GM04503 (cell line): ENCODE results near the gene GDI1.

Source experiments
- DNase-seq: peaks from one replicate; pipeline ENCODE4 v3.0.0-alpha.2; 2012; ENCODE audit warnings: low read depth

GDI1 gene

DNA sequence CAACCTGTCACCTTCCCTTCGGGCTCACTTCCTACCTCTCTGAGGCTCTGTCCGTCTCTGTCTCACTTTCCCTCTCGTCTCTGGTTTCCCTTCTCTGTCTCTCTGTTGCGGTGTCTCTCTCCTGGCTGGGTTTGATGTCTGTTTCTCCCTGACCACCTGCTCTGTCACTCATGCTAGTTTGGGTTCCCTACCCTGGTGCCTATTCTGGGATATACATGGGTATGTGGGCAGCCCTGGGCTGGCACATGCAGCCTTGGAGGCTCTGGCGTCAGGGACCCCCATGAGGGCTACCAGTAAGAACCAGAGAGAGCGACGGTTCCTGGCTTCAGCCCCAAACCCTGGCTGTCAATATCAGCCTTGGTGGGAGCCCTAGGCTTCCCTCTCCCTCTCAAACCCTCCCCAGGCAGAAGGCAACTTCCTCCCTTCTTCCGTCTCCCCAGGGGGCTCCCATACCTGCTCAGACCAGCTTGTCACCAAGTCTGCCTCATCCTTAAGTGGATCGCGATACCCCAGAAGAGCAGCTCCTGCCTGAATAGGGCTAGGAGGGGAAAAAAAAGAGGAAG is 28.2 kb upstream of the GDI1 start:
- DNase-seq = no peak

DNA sequence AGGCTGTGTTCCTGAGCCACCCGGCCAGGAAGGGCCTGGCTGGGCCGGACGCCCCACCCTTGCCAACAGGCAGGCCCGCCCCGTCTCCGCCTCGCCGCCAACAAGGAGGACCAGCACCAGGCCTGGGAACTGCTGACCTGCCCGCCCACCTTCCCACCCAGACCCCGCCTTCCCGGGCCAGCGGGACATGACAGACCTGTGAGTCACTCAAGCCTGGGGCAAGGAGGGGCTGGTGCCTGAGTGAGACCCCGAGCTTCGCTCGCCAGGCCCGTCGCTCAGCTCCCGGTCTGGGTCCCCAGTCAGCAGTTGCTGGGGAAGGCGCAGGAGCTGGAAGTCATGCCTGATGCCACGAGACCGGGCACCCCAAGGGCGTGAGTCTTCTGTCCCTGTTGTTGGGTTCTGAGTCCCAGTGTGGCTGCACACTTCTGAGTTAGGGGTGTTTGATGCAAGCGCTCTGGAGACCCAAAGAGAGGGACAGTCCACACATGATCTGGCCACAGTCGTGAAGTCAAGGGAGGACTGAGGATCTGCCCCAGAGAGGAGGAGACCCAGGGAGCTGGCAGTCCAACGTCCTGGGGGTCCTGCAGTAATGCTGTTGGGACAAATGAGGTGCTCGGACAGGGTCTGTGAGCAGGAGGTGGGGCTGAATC is 27.6 kb upstream of the GDI1 start, which contains the start of gene DNASE1L1:
Gene DNASE1L1, minus strand, starts transcription at position 33 of the 650 bp plus-strand sequence. CDS start 3,686 bp downstream, outside the sequence.
- DNase-seq = no peak

DNA sequence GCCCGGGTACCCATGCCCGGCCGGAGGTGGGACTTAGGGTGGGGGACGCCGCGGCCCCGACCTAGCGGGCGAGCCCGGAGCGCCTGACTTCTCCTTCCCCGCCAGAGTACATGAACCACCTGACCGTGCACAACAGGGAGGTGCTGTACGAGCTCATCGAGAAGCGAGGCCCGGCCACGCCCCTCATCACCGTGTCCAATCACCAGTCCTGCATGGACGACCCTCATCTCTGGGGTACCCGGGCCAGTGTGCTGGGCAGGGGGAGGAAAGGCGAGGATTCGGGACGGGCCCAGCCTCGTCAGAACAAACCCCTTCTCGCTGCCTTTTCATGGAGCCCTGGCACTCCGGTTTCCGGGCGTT is 25.0 kb upstream of the GDI1 start:
- no peak for DNase-seq

DNA sequence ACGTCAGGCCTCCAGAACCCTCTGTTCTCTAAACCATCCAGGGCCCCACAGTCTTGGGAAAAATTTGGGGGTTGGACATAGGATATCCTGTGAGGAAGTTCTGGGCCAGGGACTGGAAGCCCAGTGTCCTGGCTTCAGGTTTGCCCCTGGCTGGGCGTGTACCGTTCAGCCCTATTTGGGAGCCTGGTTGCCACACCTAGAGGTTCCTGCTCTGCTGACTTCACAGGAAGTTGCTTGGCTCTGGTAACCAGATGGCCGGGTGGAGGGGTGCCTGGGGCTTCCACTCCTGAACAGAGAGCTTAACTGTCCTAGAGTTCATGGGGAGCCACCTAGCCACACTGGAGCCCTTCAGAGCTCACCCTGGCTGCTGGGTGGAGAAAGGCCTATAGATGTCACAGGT is 24.5 kb upstream of the GDI1 start:
- no peak for DNase-seq

DNA sequence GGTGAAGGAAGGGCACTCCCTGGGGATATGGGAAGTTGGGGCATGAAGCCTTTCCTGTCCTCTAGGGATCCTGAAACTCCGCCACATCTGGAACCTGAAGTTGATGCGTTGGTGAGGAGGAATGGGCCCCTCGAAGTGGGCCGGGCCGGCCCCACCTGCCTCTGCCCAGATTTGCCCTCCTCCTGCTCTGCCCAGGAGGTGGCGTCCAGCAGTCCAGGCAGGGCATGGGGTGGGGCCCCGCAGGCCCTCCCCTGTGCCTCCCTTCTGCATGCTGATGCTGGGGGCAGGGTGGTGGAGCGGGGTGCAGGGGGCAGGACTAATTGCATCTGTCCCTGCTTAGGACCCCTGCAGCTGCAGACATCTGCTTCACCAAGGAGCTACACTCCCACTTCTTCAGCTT is 23.8 kb upstream of the GDI1 start:
- DNase-seq = no peak

DNA sequence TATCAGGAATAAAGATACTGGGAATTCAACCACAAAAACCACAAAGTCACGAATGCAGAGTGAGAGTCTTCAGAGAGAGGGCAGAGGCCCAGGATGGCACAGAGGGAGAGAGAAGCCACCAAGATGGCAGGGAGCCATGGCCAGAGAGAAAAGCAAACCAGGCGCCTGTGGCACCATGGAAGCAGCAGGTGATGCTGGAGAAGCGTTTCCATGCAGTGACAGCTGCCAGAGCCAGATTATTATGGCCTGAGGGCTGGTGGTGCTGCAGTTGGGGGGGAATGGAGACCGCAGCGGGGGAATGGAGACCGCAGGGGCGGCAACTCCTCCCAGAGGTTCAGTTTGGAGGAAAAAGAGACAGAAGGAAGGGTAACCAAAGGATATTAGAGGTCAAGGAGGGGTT is 19.8 kb upstream of the GDI1 start:
- DNase-seq = no peak

DNA sequence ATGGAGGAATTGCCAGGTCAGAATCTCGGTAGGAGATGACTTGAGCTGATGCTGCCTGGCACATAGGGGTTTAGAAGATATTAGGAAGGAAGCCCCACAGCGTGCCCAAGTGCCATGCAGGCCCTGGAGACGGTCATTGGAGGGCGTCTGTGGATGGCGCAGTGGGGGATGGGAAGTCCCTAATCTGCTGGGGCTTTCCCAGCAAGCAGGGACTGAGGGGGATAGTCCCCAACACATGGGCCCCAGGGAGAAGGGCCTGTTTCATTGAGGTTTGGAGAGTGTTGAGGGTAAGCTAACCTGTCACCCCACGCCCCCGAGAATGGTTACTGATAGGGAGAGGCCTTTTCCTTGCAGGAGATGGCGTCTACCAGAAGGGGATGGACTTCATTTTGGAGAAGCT is 17.8 kb upstream of the GDI1 start:
- no peak for DNase-seq

DNA sequence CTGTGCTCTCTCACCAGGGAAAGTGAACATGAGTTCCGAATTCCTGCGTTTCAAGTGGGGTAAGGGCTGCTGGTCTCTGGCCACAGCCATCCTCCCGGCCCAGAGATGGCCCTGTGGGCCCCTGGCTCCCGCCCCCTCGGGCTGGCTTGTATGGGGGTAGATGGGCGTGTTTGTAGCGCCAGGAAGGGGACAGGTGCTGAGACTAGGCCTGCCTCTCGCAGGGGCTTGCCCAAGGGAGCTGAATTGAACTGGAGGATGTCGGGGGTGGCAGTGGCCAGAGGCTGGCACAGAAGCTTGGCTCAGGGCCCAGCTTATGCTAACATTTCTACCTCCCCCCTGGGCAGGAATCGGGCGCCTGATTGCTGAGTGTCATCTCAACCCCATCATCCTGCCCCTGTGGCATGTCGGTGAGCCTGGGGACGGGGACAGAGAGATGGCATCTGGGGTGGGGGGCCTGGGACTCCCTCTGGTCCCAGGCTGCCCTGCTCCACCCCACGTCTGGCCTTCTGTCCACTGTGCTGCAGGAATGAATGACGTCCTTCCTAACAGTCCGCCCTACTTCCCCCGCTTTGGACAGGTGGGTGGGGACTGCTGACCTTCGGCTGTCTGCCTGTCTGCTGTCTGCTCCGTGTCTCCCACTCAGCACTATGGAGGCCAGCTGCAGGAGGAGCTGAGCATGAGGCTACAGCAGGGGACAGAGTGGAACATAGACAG is 17.1 kb upstream of the GDI1 start:
- no peak for DNase-seq

DNA sequence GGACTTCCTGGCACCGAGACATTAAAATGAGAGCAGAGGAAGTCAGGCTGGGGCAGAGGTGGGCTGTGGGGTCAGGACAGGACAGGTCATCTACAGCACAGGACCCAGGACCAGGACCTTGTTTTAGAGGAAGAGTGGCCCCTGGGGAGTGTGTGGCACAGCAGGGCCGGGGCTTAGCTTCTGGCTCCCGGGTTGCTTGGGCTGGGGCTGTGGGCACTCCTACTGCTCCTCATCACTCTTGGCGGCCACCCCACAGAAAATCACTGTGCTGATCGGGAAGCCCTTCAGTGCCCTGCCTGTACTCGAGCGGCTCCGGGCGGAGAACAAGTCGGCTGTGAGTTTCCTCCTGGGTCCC is 16.6 kb upstream of the GDI1 start:
- DNase-seq = no peak

DNA sequence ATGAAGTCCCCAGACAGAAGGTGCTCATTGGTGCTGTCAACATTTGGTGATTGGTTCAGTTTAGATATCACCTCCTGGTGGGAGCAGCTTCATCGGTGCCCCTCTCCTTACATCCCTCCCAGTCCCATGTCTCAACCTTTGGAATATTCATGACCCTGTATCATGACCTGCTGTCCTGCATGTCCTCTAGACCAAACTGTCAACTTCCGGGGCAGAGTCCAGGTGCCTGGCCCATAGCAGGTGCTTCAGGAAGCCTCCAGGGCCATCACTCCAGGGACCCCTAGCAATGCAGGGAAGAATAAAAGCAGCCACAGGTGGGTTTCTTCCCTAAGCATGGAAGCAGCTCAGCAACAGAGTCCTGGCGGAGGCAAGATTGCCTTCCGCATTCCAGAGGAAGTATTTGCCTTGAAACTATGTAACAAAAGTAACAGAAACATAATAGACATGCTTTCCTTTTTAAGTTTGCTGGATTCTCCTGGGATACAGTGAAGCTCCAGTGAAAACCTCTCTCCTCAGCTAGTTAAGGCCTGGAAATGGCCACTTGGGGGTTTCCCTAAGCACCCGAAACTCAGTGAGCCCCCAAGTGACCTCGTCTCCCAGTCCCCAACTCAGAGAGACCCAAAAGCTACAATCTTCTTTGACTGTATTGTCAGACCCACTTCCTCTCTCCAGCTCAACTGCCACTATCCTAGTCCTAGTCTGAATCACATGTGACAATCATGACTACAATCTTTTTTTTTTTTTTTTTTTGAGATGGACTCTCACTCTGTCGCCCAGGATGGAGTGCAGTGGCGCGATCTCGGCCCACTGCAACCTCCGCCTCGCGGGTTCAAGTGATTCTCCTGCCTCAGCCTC is 9.8 kb upstream of the GDI1 start:
- no peak for DNase-seq

DNA sequence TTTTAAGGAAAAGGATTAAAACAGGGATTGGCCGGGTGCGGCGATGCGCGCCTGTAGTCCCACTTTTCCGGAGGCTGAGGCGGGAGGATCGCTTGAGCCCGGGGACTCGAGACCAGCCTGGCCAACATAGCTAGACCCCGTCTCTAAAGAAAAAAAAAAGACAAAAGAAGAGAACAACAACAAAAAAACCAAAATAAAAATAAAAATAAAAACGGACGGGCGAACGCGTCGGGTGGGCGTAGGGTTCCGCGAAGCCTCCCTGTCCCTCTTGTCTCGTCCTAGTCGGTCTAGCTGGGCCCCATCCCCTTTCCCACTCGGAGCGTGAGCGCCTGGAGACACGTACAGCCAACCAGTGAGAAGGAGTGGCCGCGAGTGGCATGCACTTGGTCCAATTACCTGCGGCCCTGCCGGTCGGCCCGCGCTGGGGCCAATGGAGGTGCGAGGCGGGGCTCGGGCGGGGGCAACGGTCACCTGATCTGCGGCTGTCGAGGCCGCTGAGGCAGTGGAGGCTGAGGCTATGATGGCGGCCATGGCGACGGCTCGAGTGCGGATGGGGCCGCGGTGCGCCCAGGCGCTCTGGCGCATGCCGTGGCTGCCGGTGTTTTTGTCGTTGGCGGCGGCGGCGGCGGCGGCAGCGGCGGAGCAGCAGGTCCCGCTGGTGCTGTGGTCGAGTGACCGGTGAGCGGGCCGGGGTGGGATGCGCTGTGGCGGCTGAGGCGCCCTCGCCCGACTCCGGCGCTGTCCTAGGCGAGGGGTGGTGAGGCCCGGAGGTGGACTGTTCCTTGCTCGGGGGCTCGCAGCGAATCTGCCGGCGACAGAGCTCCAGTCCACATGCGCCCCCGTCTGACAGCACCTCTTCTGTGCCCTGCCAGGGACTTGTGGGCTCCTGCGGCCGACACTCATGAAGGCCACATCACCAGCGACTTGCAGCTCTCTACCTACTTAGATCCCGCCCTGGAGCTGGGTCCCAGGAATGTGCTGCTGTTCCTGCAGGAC is 8.5 kb upstream of the GDI1 start, which contains the start of gene ATP6AP1:
Gene ATP6AP1, plus strand, starts transcription at position 502 of the 996 bp plus-strand sequence. Its CDS starts 16 bp downstream, at position 518.
- peak; percentile 64 for DNase-seq

DNA sequence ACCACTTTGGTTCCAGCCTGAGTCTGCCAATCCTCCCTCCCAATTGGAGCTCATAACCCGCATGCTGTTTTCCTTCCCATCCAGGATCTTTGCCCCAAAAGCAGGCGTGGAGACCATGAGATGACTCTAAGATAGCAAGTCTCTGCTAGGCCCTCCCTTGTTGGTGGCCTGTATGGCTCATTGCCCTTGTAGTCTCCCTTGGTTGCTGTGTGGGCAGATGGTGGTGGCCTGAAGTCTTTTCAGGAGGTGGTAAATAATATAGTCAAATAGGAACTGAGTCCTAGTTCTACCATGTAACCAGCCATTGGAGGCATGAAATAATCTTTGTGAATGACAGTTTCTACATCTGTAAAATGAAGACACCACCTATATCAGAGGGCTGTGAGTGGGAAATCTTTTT is 7.2 kb upstream of the GDI1 start:
- DNase-seq = no peak

DNA sequence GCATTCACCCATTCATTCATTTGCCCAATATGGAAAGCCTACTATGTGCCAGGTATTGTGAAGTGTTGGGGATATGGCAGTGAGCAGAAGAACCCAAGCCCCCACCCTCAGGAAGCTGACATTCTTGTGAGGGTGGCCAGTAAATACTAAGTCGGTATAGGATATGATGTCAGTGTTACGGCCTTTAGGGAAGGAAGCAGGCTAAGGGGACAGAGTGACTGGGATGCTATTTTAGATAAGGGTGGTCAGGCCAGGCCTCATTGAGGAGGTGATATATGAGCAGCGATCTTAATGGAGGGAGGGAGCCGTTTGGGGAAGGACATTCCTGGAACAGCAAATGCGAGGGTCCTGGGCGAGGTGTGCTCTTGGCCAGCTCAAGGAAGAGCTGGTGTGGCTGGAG is 6.5 kb upstream of the GDI1 start:
- no peak for DNase-seq

DNA sequence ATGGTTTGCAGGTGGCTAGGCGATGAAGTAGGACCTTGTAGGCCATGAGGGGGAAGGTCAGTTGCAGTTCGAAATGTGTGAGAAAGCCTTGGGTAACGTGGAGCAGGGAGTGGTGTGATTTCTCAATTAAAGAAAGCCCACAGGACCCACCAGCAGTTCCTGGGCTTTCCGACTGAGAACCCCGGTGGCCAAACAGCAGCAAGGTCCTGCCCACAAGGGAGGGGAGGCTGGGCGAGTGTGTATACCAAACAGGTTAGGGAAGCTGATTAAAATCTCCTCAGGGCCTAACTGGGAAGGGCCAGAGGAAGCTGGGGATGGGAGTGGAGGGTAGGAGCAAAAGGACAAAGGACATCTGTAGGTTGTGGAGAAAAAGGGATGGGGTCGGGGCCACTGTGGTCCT is 6.0 kb upstream of the GDI1 start:
- DNase-seq = no peak

DNA sequence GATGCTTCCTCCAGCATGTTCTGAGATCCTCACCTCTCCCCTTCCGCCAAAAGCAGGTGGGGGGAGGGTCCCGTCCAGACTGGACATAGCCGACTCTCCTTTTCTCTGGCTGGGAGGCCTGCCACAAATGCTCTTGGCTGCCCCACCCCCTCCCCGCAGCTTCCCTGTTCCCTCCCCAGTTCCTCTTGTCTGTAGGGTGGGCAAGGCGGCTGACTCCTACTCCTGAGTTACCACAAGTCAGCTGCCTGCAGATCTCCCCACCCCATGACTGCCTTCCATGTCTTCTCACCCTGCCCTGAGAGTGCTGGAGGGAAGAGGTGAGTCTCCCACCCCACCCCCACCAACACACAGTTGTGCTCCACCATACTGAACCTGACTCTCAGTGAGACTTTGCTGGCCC is 5.6 kb upstream of the GDI1 start:
- no peak for DNase-seq

DNA sequence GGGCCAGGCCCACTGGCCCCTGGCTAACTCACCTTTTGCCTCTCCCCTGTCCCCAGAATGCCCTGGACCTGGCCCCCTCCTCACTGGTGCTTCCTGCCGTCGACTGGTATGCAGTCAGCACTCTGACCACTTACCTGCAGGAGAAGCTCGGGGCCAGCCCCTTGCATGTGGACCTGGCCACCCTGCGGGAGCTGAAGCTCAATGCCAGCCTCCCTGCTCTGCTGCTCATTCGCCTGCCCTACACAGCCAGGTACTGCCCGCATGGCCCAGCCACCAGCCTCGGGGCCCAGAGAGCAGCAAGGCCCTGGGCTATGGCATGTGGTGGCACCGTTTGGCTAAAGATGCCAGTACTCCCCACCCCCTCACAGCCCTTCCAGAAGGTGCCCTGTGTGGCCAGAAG is 4.7 kb upstream of the GDI1 start:
- DNase-seq = no peak

DNA sequence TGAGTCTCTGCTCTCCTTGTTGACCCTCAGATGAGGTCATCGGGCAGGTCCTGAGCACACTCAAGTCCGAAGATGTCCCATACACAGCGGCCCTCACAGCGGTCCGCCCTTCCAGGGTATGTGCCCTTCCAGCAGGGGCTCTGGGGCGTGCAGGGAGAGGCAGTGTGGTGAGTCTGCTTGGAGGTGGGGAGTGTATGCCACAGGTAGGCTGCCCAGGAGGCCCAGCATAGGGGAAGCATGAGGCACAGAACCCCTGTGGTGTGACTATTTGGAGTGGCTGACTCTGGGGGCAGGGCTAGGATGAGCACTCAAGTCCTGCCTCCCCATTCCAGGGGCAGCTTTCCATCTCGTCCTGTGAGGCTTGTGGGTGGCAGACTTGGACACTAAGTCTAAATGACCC is 3.3 kb upstream of the GDI1 start:
- no peak for DNase-seq

DNA sequence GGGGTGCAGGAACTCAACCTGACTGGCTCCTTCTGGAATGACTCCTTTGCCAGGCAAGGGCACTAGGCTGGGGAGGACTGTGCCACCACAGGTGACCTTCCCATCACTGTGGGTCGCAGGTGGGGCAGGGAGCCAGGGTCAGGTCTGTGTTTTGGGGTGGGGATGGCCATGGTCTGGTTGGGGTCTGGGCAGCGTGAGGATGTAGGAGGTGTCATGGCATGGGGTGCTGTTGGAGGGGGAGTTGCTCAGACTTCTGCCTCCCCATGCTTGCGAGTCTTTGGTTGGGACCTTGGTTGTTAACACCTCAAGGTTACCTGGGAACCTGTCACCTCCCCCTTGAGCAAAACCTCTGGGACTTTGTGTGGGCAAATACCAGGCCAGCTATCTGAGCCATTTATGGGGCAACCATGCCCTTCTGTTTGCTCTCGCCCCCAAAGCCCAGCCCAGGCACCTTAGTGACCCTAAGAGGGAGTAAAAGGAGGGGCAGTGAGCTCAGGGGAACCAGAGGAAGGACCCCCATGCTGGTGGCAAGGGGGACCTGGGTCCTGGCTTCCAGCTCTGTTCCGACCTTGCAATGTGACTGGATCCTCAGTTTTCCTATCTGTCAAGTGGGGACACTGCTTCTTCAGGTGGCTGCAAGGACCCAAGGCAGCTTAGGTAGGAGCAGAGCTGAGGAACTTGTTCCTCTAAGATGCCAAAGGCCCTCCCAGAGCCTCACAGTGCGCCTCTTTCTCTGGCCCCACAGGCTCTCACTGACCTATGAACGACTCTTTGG is 2.4 kb upstream of the GDI1 start:
- no peak for DNase-seq

DNA sequence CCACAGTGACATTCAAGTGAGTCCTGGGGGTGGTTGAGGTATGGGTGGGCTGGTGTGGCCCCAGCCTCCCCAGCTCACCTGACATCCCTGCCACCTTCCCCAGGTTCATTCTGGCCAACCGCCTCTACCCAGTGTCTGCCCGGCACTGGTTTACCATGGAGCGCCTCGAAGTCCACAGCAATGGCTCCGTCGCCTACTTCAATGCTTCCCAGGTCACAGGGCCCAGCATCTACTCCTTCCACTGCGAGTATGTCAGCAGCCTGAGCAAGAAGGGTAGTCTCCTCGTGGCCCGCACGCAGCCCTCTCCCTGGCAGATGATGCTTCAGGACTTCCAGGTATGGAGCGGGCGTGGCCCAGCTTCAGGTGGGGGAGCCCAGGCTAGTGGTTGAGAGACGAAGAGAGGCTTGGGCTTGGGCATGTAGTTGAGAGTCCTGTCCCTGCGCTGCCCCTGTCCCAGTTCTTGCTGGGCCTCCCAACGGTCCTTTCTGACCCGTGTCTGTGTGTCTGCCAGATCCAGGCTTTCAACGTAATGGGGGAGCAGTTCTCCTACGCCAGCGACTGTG is 1.7 kb upstream of the GDI1 start:
- no peak for DNase-seq

DNA sequence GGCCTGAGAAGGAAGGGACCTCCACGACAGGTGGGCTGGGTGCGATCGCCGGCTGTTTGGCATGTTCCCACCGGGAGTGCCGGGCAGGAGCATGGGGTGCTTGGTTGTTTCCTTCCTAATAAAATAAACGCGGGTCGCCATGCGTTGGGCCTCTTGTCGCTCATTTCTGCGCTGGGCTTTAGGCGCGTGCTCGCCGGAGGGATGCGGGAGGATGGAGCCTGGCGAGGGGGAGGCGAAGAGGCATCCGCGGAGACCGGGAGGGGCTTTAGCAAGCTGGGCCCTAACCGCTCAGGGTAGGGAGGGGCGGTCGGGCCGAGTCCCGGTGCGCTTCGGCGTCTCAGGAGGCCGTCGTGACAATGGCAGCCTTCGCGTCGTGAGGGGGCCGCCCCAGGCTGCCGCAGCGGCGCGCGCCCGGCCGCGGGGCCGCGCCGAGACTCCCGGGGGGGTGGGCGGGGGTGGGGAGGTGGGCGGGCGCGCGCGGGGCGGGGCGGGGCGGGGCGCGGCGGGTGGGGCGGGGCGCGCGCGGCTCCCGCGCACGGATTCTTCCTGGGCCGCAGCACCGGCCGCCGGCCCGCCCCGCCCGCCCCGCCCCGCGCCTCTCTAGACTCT is 476 bp upstream of the GDI1 start:
- no peak for DNase-seq
